K562 (cell line): ENCODE measurements around the gene GPR27. TPM values are rescaled to one million over a fixed set of nuclear protein-coding genes. Genes with fewer than 3 reads are reported as not detected.
A peak's percentile ranks its signal among the peaks of the same experiment; 100 is the strongest.

Experiments used
- BCOR ChIP-seq: fragments of 450-650 bp; IDR thresholded peaks from 2 replicates; pipeline ENCODE4 v1.6.1; 2016
- CBFA2T3 ChIP-seq: fragments of 450-650 bp; IDR thresholded peaks from 2 replicates; pipeline ENCODE4 v1.6.1; 2017
- CEBPB ChIP-seq: fragments of 450-650 bp; IDR thresholded peaks from 2 replicates; pipeline ENCODE4 v1.6.1; 2016; ENCODE audit warnings: missing genetic modification characterization, missing compliant biosample characterization
- CTBP1 ChIP-seq: fragments of 450-650 bp; IDR thresholded peaks from 2 replicates; pipeline ENCODE4 v1.6.1; 2016; ENCODE audit warnings: borderline replicate concordance
- FOXP1 ChIP-seq: sonication (generic); formaldehyde crosslinking; IDR thresholded peaks from 2 replicates; pipeline ENCODE4 v1.8.0; 2022; ENCODE audit warnings: mild to moderate bottlenecking, missing genetic modification reagents
- HNRNPUL1 ChIP-seq: fragments of 200-400 bp; formaldehyde crosslinking; IDR thresholded peaks from 2 replicates; pipeline ENCODE4 v1.6.1; 2017; ENCODE audit warnings: low read length
- MECOM ChIP-seq: fragments of 250-450 bp; sonication (Bioruptor Pico); IDR thresholded peaks from 2 replicates; pipeline ENCODE4 v1.8.0; 2022; ENCODE audit warnings: inconsistent platforms
- MEIS2 ChIP-seq: fragments of 450-650 bp; IDR thresholded peaks from 2 replicates; pipeline ENCODE4 v1.6.1; 2014; ENCODE audit warnings: mild to moderate bottlenecking; ENCODE audit not compliant: partially characterized antibody
- RFX5 ChIP-seq: IDR thresholded peaks from 2 replicates; pipeline ENCODE4 v1.6.1; 2011; ENCODE audit warnings: low read depth, mild to moderate bottlenecking, improper control_type of control experiment, low read length
- SMARCC2 ChIP-seq: fragments of 450-650 bp; IDR thresholded peaks from 2 replicates; pipeline ENCODE4 v1.6.1; 2017; ENCODE audit warnings: antibody characterized with exemption, moderate library complexity, mild to moderate bottlenecking, low read depth
- ZBTB40 ChIP-seq, 2 experiments: fragments of 450-650 bp in 1 of 2; sonication (generic) in 1 of 2; formaldehyde crosslinking in 1 of 2; IDR thresholded peaks; 2 replicates each; pipeline versions ENCODE4 v1.7.1 to v1.9.0; 2016 to 2022; ENCODE audit warnings: inconsistent platforms in 1 of 2, mild to moderate bottlenecking in 1 of 2, missing genetic modification reagents in 1 of 2
- polyA plus RNA-seq, 8 experiments: library from polyadenylated mRNA; depleted of rRNA in 4 of 8; stranded (reverse) in 5 of 8; unstranded in 3 of 8; fragments of >200 nt; fragmentation: Nextera tagmentation in 2 of 8; fragmentation: Illumina TruSeq in 1 of 8; extraction: Ambion mirVana in 2 of 8; extraction: Trizol in 1 of 8; gene quantifications; 2 replicates each; pipeline versions ENCODE4 v1.2.1 to v1.2.3, GENCODE V29; 2011 to 2014; ENCODE audit warnings: inconsistent platforms in 1 of 8, missing spikeins in 1 of 8
- total RNA-seq, 7 experiments: library from RNA; depleted of rRNA in 6 of 7; stranded (reverse); fragments of >200 nt in 6 of 7; fragmentation: Illumina TruSeq in 2 of 7; extraction: Trizol in 2 of 7; gene quantifications; 2 replicates each; pipeline versions ENCODE4 v1.2.1 to v1.2.3, GENCODE V29; 2011 to 2021; ENCODE audit warnings: low replicate concordance in 1 of 7

Gene GPR27
- total and polyA plus RNA-seq, 9 of the 15 experiments (the other 6 are each of a cell fraction or from before 2014, with no cell fraction given): not detected

GRCh38 chr3:71787851-71788405, 34.3 kb downstream of the GPR27 start (continued):
- TF ChIP-seq ZBTB40 (IDR thresholded peaks at IDR 0.05) (no peak), ZBTB40 (CRISPR knock-in tag; IDR thresholded peaks at IDR 0.05) (no peak), CEBPB (tag) (0 out of 2 replicates have a peak, but pooled peaks have one; percentile 8), FOXP1 (CRISPR knock-in tag) (no peak), MEIS2 (peak; percentile 42), CTBP1 (peak; percentile 57; the same call in 1 of the 2 replicates), RFX5 (no peak), HNRNPUL1 (no peak), CBFA2T3 (peak; percentile 43), MECOM (CRISPR knock-in tag) (peak; percentile 71), BCOR (no peak), SMARCC2 (no peak)
- TF ChIP-seq, all 486 proteins: peak for 28
